ENCODE results near the gene NFIA. TPM values are rescaled to one million over a fixed set of nuclear protein-coding genes. Genes with fewer than 3 reads are reported as not detected.

Gene NFIA
- total and polyA plus RNA-seq, 9 of the 15 experiments (the other 6 are each of a cell fraction or from before 2014, with no cell fraction given), result 5.3 to 24.9 (median 9.8) TPM

DNA sequence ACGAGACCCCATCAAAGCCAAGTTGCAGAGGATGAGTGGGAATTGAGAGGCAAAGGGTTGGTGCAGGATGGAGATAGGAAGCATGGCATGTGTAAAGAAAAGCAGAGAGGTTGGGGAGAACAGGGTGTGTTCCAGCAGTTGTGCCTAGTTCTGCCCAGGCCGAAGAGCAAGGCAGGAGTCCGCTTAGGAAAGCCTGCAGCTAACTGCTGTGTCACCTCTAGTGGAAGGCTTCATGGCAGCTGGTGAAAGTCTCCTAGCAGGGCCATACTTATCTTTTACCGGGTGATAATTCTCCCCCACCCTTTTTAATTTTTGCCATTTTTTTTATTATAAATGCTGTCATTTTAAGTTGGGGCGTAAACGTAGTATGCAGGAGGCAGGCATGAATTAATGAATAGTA lies 93.6 kb downstream of the NFIA start (continued):
- TF ChIP-seq CHD7 (IDR thresholded peaks at IDR 0.05; ENCODE audit: low read depth, low read length) (no peak), DPF2 (IDR thresholded peaks at IDR 0.05) (no peak; the same call in 1 of the 2 replicates), ZBTB1 (CRISPR knock-in tag; IDR thresholded peaks at IDR 0.05; ENCODE audit: borderline replicate concordance, low read depth) (no peak)
- TF ChIP-seq, protein P1, sequence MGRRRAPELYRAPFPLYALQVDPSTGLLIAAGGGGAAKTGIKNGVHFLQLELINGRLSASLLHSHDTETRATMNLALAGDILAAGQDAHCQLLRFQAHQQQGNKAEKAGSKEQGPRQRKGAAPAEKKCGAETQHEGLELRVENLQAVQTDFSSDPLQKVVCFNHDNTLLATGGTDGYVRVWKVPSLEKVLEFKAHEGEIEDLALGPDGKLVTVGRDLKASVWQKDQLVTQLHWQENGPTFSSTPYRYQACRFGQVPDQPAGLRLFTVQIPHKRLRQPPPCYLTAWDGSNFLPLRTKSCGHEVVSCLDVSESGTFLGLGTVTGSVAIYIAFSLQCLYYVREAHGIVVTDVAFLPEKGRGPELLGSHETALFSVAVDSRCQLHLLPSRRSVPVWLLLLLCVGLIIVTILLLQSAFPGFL (CRISPR knock-in tag; IDR thresholded peaks at IDR 0.05), result no peak
- TF ChIP-seq, protein P2, sequence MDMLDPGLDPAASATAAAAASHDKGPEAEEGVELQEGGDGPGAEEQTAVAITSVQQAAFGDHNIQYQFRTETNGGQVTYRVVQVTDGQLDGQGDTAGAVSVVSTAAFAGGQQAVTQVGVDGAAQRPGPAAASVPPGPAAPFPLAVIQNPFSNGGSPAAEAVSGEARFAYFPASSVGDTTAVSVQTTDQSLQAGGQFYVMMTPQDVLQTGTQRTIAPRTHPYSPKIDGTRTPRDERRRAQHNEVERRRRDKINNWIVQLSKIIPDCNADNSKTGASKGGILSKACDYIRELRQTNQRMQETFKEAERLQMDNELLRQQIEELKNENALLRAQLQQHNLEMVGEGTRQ (CRISPR knock-in tag; IDR thresholded peaks at IDR 0.05), result no peak
- TF ChIP-seq, protein P3, sequence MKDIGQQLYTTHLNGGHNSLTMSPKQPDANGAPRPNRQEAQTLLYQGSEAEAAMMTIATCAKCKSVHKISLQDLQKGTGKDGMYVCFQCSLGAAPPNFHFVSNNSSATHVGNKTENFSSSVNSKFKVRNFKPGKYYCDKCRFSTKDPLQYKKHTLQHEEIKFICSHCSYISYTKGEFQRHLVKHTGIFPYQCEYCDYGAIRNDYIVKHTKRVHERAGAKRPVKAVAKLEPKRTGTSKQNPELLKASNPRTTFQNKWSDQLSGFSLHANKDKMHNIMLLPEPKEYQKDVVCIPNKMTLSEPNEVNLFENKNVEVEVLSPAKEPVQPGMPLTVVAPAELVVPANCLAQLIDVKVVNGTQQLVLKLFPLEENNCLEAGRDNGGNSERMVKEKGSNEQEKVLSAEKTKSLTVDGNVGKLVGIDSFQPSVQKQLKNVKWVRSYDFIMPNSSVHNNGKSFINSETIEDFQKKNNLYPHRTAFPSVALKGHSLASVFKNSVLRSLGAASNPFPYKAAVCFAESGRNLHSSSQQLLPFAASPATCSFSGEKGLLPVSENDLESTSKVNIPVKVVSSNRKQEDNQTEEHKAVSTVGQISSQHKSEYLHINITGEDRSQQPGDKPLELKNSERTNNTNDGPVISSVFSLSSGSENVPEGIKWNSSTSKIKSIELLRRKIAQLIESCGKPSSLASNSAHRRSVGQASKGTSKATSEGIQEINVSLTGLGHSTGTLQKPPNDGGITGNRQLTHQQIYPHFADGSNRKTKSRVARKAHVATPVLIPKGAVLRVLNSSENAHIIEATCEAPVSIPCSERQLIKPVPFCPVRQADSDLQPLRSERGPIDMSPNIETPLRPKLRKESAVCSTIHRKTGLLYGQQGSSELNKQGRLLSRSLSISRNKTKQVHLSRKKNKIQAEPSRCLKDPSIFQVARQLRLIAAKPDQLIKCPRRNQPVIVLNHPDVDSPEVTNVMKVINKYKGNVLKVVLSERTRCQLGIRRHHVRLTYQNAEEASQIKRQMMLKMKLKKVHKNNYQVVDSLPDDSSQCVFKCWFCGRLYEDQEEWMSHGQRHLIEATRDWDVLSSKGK (CRISPR knock-in tag; IDR thresholded peaks at IDR 0.05), result no peak
- TF ChIP-seq, protein P4, sequence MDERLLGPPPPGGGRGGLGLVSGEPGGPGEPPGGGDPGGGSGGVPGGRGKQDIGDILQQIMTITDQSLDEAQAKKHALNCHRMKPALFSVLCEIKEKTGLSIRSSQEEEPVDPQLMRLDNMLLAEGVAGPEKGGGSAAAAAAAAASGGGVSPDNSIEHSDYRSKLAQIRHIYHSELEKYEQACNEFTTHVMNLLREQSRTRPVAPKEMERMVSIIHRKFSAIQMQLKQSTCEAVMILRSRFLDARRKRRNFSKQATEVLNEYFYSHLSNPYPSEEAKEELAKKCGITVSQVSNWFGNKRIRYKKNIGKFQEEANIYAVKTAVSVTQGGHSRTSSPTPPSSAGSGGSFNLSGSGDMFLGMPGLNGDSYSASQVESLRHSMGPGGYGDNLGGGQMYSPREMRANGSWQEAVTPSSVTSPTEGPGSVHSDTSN (CRISPR knock-in tag; IDR thresholded peaks at IDR 0.05; ENCODE audit: low read depth), result no peak
- TF ChIP-seq, protein P4 (tag; conservative IDR thresholded peaks at IDR 0.05; ENCODE audit: low read depth), result no peak
